Esophagus squamous epithelium (tissue), 5 donors: ENCODE results near the gene HTR3A. TPM values are rescaled to one million over a fixed set of nuclear protein-coding genes. Genes with fewer than 3 reads are reported as not detected.
"Not testable (repeated sequence)": the region's sequence is repeated elsewhere in the genome, so short reads cannot be mapped to it uniquely, and the experiment has no call there.

Experiments
- DNase-seq: peaks from one replicate; lab custom pipeline; 2025; lab: John Stamatoyannopoulos, UW
- H3K27ac ChIP-seq, 4 donors: fragments of 200-600 bp; sonication (generic); one replicate each; pipeline ENCODE4 v1.5.1; 2016 to 2019; ENCODE audit warnings: mild to moderate bottlenecking in 1 of 4
- H3K27me3 ChIP-seq, 4 donors: fragments of 200-600 bp; sonication (generic); 1 replicate in 3 of 4; 2 replicates in 1 of 4; pipeline versions ENCODE4 v1.5.1 to v1.6.0; 2017 to 2021; ENCODE audit warnings: antibody characterized with exemption in 1 of 4
- H3K36me3 ChIP-seq, 3 donors: fragments of 200-600 bp; sonication (generic); one replicate each; pipeline ENCODE4 v1.5.1; 2016 to 2019
- H3K4me1 ChIP-seq, 3 donors: fragments of 200-600 bp; sonication (generic); one replicate each; pipeline ENCODE4 v1.5.1; 2017 to 2019
- H3K4me3 ChIP-seq, 4 donors: fragments of 200-600 bp; sonication (generic); 1 replicate in 3 of 4; 2 replicates in 1 of 4; pipeline ENCODE4 v1.5.1; 2016 to 2019; ENCODE audit warnings: mild to moderate bottlenecking in 2 of 4, moderate library complexity in 1 of 4
- H3K9me3 ChIP-seq, 3 donors: fragments of 200-600 bp; sonication (generic); one replicate each; pipeline ENCODE4 v1.5.1; 2016 to 2019
- CTCF ChIP-seq, 6 experiments: fragments of 450-650 bp in 4 of 6; fragments of 200-600 bp in 2 of 6; sonication (generic) in 2 of 6; IDR thresholded peaks; one replicate each; pipeline ENCODE4 v1.5.1; 2016 to 2019; ENCODE audit warnings: antibody characterized with exemption in 6 of 6, mild to moderate bottlenecking in 4 of 6, moderate library complexity in 4 of 6
- POLR2A ChIP-seq, 4 donors: fragments of 450-650 bp; IDR thresholded peaks; one replicate each; pipeline ENCODE4 v1.6.1; 2017; ENCODE audit warnings: antibody characterized with exemption in 4 of 4, mild to moderate bottlenecking in 4 of 4, moderate library complexity in 3 of 4
- WGBS, 2 donors: methylation state at CpG; one replicate each; pipeline ENCODE4 v1.1.5; 2018; 5-methylcytosine and 5-hydroxymethylcytosine counted together
- intact Hi-C: fragments of 100-400 bp; cut with DNase I; formaldehyde crosslinking; loops from one replicate; pipeline ENCODE4 v1.15.0; 2022
- total RNA-seq, 4 donors: library from RNA; depleted of rRNA; stranded (reverse); fragments of >200 nt; gene quantifications; one replicate each; pipeline ENCODE4 v1.1.0, GENCODE V29; 2016
- donor health status: DM: yes; HTN: yes; CAD: no.

Gene HTR3A
- not detected for total RNA-seq

- no peak for DNase-seq
- intact Hi-C loops: no loop called here
Measured at GRCh38 chr11:113974741-113975470, at the start of gene HTR3A. Gene HTR3A (plus strand): TSS chr11:113975108. CDS start chr11:113975326, 218 bp downstream.

GRCh38 chr11:113926273-113927197 is 48.4 kb upstream of the HTR3A start:
- DNase-seq: no peak
- intact Hi-C loops: no loop called here

More at GRCh38 chr11:113974741-113975470, at the start of gene HTR3A:
- H3K4me1 ChIP-seq: peaks cover 0 to 9% (median 0%) of the 10 kb centered on the region in 3 donors
- H3K27me3 ChIP-seq: peaks cover 0 to 48% (median 0%) of the 10 kb centered on the region in 4 donors
- TF ChIP-seq POLR2A (IDR thresholded peaks at IDR 0.05) (no peak), CTCF (IDR thresholded peaks at IDR 0.05) (no peak)
- no peaks in the 10 kb centered on the region for H3K9me3 ChIP-seq
- no peaks in the 10 kb centered on the region for H3K36me3 ChIP-seq
- 22 to 23% methylated on average over 4 to 5 of the region's 12 CpGs for WGBS, 2 donors
- H3K27ac ChIP-seq: no peak within 1 kb of the TSS
- no peak within 1 kb of the TSS for H3K4me3 ChIP-seq

GRCh38 chr11:113928311-113928710 is 46.6 kb upstream of the HTR3A start:
- Histone ChIP-seq H3K4me1 (peaks cover 0 to 8% (median 0%) of the 10 kb centered on the region in 3 donors), H3K36me3 (no peaks in the 10 kb centered on the region), H3K27me3 (peaks cover 0 to 16% (median 0%) of the 10 kb centered on the region in 4 donors), H3K27ac (no peak overlapping the region), H3K9me3 (no peaks in the 10 kb centered on the region), H3K4me3 (no peak overlapping the region)
- TF ChIP-seq CTCF (IDR thresholded peaks at IDR 0.05) (no peak), POLR2A (IDR thresholded peaks at IDR 0.05) (no peak)
- intact Hi-C loops: no loop called here
- no peak for DNase-seq
- WGBS, 2 donors: 78 to 79% methylated on average over 4 to 5 of the region's 5 CpGs

More at GRCh38 chr11:113926273-113927197, 48.4 kb upstream of the HTR3A start:
- no peaks in the 10 kb centered on the region for H3K36me3 ChIP-seq
- H3K27ac ChIP-seq: no peak overlapping the region
- peaks cover 0 to 14% (median 0%) of the 10 kb centered on the region in 4 donors for H3K27me3 ChIP-seq
- WGBS, 2 donors: 44 to 47% methylated on average over 10 of the region's 12 CpGs
- H3K9me3 ChIP-seq: no peaks in the 10 kb centered on the region
- TF ChIP-seq CTCF (IDR thresholded peaks at IDR 0.05): no peak
- no peak for TF ChIP-seq POLR2A (IDR thresholded peaks at IDR 0.05)
- H3K4me1 ChIP-seq: peaks cover 0 to 8% (median 0%) of the 10 kb centered on the region in 3 donors
- H3K4me3 ChIP-seq: no peak overlapping the region

GRCh38 chr11:113932788-113933187 is 42.1 kb upstream of the HTR3A start:
- intact Hi-C loops: no loop called here

GRCh38 chr11:113934193-113934592 is 40.7 kb upstream of the HTR3A start:
- 91 to 100% methylated on average over 3 of the region's 3 CpGs for WGBS, 2 donors
- DNase-seq, intact Hi-C loops, H3K27ac ChIP-seq, H3K36me3 ChIP-seq, H3K4me1 ChIP-seq, H3K4me3 ChIP-seq, H3K9me3 ChIP-seq: not testable (repeated sequence)
- peaks cover 0 to 24% (median 0%) of the 10 kb centered on the region in 4 donors for H3K27me3 ChIP-seq

More at GRCh38 chr11:113932788-113933187, 42.1 kb upstream of the HTR3A start:
- Histone ChIP-seq H3K27me3 (peaks cover 0 to 24% (median 0%) of the 10 kb centered on the region in 4 donors), H3K27ac (no peak overlapping the region), H3K9me3 (no peaks in the 10 kb centered on the region), H3K36me3 (no peaks in the 10 kb centered on the region), H3K4me1 (no peaks in the 10 kb centered on the region), H3K4me3 (no peak overlapping the region)
- DNase-seq: no peak
- TF ChIP-seq CTCF (IDR thresholded peaks at IDR 0.05) (no peak), POLR2A (IDR thresholded peaks at IDR 0.05) (no peak)
- WGBS, 2 donors: 53 to 66% methylated on average over 7 of the region's 7 CpGs
